Hematopoietic multipotent progenitor cell (in vitro differentiated cells): Measurements from ENCODE around the gene PITRM1. TPM values are rescaled to one million over a fixed set of nuclear protein-coding genes. Genes with fewer than 3 reads are reported as not detected.
"Not testable (repeated sequence)": the region's sequence is repeated elsewhere in the genome, so short reads cannot be mapped to it uniquely, and the experiment has no call there.

Experiments used
- DNase-seq, 3 donors: peaks; one replicate each; pipeline ENCODE4 v3.0.0-alpha.2; 2011 to 2015; ENCODE audit warnings: low read depth in 2 of 3, low spot score in 2 of 3
- total RNA-seq: library from RNA; depleted of rRNA; stranded (reverse); fragments of >200 nt; gene quantifications from one replicate; pipeline ENCODE4 v1.2.3, GENCODE V29; 2012

The PITRM1 gene
- total RNA-seq, 1 donor: 63.6 TPM

DNA sequence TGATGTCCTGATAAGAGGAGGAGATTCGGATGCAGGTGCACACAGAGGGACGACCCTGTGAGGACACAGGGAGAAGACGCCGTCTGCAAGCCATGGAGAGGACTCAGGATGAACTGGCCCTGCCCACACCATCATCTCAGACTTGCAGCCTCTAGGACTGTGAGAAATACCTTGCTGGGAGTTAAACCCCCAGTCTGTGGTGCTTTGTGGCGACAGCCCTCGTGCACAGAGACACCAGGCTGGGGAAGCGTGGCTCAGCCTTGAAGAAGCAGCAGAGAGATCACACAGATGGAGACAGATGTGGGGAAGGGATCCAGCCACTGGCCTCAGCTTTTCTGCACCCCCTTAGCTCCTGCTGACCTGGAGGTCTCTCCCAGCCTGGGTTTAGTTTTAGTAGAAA lies 26.3 kb upstream of the PITRM1 start:
- no peak for DNase-seq

DNA sequence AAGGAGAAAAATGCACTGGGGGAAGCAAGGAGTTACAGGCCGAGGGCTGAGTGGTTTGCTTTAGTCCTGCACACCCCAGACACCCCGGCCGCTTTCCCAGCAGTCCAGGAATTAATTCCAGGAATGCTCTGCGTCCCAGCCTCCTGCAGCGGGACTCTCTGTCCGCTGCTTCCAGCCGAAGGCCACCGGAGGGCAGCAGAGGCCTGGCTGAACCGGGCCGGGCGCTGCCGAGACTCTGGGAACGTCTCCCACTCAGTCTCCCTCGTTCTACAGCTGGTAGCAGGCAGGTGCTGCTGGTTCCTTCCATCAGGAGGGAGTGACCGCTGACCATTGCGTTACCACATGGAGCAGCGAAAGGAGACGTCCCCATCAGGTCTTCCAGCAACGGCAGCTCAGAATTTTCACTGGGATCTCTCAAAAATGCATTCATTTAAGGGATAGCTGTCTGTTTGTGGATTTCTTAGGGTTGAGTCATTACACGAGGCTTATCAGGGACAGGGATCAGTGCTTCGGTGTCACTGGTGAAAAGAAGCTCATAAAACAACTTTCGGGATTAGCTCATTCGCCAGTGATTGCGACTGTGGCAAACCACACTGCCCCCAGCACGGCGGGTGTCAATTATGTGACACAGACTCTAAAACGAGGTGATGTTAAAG lies 24.9 kb upstream of the PITRM1 start:
- peak in 2 of 3 donors; percentile 31 to 49 for DNase-seq

DNA sequence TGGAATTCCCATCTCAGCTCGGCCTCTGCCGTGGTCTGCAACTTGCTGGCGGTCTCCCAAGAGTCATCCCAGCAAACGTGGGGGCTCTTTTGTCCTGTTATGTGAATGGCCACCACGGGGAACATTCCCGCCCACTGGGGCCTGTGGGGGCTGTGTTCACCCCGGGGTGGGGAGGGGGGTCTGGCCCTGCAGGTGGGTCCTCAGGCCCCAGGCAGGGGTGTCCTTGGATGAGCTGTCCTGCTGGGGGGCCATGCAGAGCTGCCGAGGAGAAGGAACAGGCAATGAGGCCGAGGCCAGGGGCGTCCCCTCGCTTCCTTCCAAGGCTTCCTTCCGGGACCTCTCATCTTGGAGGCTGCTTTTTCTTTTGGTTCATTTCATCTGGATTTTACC lies 24.4 kb upstream of the PITRM1 start:
- no peak for DNase-seq

DNA sequence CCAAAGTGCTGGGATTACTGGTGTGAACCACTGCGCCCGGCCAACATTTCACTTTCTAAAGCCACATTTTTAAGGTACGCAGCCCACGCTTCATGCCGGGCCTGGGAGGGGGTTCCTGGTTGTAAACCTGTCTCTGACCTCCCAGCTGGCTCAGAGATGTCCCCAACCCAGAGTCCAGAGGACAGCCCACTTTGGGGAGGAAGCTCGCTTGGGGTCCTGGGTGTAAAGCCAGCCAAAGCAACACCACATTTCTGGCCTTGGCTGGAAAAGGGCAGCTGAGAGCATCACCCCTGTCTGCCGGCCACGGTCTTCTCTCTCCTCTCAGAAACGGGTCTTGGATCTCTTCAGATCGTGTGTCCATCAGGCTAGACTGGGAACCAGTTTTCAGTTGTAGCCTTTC lies 23.9 kb upstream of the PITRM1 start:
- no peak for DNase-seq

DNA sequence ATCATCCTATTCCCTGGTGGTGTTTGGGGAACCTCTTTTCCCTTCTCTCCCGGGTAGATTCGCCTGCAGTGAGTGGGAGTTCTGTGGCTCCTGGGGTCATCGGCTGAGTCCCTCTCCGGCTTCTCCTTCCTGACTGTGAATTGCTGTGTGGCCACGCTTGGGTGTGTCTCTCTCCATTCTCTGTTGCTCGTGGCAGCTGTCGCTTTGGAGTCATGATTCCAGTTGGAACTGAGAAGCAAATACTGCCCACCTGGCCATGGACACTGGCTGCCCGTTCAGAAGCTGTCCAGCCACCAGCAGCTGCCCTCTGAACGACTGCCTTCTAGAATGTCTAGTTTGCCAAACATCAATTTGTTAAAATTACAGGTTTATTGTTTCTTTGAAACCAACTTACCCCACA lies 23.1 kb upstream of the PITRM1 start:
- no peak for DNase-seq

DNA sequence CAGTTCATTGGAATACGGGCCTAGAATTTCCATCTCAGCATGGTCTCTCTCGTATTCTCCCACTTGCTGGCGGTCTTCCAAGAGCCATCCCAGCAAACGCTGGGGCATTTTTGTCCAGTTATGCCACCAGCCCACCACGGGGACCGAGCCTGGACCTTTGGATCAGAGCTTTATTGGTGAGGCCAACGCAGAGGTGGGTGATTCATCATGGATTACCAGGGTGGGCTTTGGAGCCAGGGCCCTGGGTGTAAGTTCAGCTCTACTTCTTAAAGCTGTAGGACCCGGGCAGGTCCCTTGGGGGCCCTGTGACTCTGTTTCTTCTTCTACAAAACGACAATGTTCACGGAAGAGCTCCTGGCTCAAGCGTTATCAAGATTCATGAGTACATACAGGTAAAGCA lies 22.7 kb upstream of the PITRM1 start:
- DNase-seq: no peak

DNA sequence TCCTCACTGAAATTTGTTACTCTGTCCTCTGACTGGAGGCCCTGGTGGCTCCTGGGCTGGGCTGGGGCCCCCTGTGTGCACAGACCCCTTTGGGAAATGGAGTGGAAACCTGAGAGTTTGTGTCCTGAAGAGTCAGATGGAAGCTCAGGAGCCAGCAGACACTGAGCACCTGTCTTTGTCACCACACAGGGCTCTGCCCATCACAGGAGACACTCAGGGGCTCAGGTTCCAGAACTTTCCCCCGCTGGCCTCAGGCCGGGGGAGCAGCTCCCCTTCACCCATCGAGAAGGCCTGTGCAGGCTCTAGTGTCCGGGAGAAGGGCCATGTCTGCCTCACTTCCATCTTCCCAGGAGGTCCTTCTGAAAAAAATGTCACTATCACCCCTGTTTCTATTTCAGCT lies 22.3 kb upstream of the PITRM1 start:
- DNase-seq: no peak

DNA sequence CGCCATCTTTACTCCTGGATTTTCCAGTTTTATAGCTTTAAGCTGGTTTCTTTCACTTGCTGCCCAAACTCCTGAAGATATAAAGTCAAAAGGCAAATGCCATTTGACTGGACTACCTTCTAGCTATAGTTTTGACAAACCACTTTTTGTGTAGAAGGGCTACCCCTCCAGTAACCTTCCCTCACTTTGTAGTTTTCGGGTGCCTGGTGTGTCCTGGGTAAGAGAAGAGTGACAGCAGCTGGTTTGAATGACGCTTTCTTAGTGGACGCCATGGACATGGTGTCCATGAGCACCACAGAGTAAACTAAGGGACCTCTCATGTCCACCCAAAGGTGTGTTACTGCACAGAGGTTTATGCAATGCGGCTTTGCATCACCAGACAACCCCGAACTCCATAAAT lies 21.2 kb upstream of the PITRM1 start:
- no peak for DNase-seq

DNA sequence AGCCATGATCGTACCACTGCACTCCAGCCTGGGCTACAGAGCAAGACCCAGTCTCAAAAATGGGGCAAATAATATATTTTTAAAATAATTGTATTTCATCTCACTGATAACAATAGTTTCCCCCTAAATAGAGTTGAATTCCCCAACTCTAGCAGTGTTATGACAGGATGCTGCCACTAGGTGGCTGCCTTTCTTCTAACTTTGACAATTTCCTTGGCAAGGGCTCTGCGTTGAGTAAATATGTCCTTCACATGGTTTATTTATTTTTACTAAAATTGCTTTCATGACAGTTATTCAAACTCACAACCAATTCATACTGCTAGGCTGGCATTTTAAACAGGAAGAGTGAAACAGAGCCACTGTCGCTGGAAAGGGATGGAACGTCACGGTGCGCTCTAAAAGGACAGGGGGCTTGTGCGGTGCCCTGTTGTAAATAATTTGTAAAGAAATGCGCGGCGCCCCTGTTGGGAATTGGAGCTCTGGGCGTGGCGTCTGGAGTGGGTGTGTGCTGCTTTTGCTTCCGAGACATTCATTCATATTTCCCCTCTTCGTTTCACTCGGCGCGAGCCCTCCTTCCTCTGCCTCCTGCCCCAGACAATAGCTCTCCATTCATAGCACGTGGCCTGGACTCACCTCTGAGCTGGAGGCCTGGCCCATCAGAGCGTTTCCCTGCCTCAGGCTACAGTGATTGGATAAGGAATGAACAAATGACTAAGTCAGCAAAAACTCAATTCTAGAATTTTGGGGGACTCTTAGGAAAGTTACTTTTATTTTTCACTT lies 20.5 kb upstream of the PITRM1 start:
- peak in 2 of 3 donors; percentile 28 to 69 for DNase-seq

DNA sequence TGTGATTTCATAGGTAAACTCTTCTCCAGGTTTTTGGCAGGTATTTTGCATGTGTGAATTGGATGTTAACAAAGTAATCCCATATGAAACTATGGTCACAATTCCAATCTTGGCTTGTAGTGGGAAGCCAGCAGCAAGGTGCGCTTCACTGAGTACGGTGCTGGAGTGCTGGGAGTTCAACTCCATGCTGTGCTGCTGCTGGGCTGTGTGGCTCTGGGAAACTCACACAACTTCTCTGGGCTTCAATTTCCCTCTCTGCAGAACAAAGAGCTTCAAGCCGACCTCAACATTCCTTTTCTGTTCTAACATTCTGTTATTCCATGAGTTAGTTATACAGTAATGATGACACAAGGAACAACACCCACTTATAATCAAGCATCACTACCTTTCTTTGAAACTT lies 18.2 kb upstream of the PITRM1 start:
- DNase-seq: no peak

DNA sequence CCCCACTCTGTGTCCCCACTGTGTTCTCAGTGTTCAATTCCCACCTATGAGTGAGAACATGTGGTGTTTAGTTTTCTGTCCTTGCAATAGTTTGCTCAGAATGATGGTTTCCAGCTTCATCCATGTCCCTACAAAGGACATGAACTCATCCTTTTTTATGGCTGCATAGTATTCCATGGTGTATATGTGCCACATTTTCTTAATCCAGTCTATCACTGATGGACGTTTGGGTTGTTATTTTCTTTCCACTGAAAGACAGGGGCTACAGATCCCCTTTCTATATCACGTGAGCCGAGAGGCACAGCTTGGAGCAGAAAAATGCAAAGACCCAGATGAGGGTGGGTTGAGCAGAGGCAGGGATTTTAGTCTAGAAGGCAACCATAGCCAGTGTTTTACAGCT lies 14.6 kb upstream of the PITRM1 start:
- DNase-seq: not testable (repeated sequence)

DNA sequence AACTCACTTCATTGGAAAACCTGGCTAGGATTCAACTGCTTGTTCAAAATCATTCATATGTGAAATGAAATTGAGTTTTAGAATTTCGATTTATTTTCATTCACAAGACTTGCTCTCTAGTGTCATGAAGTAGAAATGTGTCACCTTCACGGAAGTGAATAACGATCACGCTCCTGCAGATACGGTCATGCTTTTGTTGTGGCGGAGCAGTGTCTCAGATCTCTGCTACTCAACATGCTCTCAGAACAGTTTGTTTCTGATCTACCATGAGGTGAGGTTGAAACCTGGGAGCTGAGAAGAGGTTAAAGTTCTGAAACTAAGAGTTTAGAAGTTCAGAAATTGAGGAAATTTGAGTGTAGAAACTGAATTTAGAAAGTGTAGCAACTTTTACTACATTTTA lies 13.8 kb upstream of the PITRM1 start:
- no peak for DNase-seq

DNA sequence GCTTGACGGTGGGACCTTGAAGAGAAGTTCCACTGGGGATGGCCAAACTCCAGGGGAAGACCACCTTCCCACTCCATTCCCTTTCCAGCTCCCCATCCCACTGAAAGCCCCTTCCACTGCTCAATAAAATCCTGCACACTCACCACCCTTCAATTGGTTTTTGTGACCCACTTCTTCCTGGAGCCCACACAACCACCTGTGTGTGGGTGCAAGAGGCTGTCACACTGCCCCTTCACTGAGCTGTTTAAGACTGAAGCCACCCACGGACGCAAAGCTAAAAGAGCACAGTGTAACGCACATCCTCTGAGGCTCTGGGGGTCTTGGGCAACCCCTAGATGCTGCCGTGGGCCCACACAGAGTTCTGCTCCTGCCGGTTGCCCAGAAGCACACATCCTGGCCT lies 12.8 kb upstream of the PITRM1 start:
- DNase-seq: no peak

DNA sequence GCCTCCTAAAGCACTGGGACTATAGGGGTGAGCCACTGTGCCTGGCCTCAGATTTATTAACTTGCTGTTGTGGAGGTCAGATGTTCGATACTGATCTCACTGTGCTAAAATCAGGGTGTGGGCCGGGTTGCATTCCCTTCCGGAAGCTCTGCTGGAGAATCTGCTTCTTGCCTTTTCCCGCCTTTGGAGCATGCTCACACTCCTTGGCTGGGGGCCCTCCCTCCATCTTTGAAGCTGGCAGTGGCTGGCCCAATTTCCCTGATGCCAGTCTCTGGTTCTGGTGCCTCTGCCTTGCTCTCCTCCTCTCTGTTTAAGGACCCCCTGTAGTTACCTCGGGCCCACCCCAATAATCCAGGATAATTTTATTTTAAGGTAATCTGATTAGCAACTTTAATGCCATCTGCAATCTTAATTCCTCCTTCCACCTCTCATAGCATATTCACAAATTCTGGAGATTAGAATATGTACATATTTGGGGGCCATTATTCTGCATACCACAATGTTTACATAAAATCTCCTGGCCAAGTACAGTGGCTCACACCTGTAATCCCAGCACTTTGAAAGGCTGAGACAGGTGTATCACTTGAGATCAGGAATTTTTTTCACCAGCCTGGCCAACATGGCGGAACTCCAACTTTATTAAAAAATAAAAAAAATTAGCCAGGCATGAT lies 7.9 kb upstream of the PITRM1 start:
- DNase-seq: no peak

DNA sequence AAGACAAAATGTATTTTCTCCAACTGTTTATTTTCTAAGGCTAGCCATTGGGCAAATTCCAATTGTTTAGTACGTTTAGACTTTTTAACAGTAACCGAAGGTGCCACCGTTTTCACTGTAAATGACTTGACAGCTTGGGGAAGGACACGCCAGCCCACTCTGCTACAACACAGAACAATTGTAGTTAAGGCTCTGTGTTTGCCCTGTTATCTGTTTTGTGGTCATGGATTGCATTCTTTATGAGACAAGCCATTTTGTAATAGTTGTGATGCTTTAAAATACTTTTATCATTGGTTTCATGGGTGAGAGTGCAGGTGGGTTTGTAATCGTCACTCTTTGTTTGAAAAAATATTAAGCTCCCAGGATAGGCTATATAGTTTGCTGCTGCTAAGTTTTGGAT lies 6.6 kb upstream of the PITRM1 start:
- DNase-seq: no peak

DNA sequence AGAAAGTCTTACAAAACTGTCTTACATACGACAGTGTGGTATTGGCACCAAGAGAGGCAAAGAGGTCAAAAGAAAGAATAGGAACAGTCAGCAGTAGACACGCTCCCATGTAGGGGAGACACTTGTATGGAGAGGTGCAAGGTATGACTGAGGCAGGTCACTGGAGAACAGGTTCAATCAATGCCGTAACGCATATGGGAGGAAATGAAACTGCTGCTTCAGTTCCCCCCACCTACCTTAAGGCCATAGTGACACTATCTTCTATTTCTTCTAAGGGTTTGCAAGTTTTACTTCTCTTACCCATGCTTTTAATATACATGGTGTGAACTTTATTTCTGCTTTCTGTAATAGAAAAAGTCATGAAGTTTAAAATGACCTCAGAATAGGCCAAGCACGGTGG lies 5.5 kb upstream of the PITRM1 start:
- no peak for DNase-seq

DNA sequence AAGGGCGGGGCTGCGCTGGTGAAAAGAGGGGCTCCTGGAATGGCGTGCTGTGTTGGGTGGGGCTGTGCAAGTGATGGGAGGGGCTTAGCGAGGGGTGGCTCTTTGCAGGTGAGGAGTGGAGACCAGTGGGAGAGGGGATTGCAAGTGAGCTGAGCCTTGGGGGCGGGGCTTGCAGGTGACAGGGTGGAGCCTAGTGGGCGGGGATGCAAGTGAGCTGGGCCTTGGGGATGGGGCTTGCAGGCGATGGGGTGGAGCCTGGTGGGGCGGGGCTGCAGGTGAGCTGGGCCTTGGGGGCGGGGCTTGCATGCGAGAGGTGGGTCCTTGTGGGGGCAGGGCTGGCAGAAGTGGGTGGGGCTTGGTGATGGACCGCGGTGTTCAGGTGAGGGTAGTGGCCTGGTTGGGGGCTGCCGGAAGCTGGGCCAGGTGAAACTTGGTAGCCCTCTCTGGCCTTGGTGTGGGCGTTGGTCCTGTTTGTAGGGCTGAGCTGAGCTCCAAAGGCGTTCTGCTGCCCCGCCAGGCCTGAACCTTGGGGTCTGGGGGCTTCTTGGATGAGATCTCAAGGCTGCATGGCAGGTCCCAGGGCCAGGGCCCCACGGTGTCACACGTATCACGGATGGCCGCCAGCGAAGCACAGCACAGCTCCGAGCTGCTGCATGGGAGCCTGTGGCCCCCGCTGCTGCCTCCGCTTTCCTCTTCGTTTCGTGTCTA lies 743 bp upstream of the PITRM1 start:
- DNase-seq: no peak

DNA sequence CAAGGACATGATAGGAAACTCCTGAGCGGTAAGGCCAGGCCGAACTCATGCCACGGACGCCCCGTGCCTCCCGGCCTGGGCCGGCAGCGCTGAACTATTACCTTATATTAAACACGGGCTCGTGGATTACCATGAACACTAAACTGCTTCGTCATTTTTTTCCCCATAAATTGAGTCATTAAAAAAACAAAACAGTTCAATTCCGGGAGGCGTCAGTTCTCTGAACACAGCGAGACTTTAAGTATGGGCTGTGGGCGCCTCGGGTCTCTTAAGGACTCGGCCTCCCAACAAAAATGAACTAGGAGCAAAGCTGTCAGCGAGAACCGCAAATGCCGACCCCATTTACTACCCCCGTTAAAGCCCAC lies 519 bp downstream of the PITRM1 start:
- no peak for DNase-seq

DNA sequence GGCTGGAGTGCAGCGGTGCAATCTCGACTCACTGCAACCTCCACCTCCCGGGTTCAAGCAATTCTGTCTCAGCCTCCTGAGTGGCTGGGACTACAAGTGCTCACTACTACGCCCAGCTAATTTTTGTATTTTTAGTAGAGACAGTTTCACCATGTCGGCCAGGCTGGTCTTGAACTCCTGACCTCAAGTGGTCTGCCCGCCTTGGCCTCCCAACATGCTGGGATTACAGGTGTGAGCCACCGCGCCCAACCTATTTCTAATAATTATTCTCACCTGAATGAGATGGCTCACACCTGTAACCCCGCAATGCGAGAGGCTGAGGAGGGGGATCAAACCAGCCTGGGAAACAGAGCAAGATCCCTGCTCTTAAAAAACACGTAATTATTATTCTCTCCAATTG lies 1.1 kb downstream of the PITRM1 start:
- not testable (repeated sequence) for DNase-seq

DNA sequence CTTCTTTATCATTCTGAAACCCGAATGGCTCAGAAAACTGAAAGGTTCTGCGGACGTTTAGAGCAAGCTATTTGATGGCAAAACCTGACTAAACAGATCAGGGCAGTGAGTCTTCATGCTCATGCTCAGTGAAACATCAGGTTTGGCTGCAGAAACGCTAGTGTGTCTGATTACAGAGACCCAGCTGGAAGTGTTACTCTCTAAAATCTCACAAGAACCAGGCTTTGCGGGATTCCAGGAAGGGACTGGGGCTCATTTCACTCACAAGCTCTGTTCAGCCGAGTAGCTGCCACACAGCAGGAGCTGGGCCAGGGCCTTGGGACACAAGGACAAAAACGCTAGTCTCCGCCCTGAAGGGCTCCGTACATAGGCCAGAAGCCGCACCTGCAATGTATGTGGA lies 2.9 kb downstream of the PITRM1 start:
- DNase-seq: no peak

DNA sequence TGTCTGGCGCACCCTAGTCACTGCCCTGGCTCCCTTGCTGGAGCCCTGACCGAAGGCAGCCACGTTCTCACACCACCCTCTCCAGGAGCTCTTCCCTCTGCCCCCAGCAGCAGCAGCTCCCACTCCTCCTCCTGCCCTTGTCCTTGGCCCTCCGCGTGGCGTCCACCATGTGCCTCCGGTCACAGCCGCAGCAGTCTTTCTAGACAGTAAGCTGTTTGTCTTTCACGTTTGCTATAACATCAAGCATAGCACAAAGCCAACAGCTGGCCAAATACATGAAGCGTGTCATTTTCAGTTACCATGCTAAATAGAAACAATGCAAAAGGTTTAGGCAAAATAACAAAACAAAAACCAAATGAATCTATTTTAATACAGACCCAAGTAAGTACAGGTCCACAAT lies 3.3 kb downstream of the PITRM1 start:
- DNase-seq: no peak
